Lung (tissue), 12 donors: ENCODE results near the gene UBE2Q1. TPM values are rescaled to one million over a fixed set of nuclear protein-coding genes. Genes with fewer than 3 reads are reported as not detected.

Source experiments
- ATAC-seq: fragments of 200-7000 bp; cut with Tn5 transposase; one replicate; pipeline ENCODE4 v1.9.1; 2020; ENCODE audit warnings: moderate number of reproducible peaks; ENCODE audit not compliant: insufficient read depth, low FRiP score
- DNase-seq, 3 donors: peaks; one replicate each; pipeline ENCODE4 v3.0.0-alpha.2; 2013 to 2017
- H3K27ac ChIP-seq, 2 donors: one replicate each; pipeline ENCODE4 v1.5.1; 2013; ENCODE audit warnings: mild to moderate bottlenecking in 2 of 2, moderate library complexity in 2 of 2, control low read depth in 1 of 2, inconsistent platforms in 1 of 2, low read depth in 1 of 2, low read length in 1 of 2
- H3K27me3 ChIP-seq, 3 donors: one replicate each; pipeline ENCODE4 v1.5.1; 2013; ENCODE audit warnings: low read length in 2 of 3; ENCODE audit not compliant: control insufficient read depth in 3 of 3, insufficient read depth in 3 of 3
- H3K36me3 ChIP-seq, 4 donors: one replicate each; pipeline ENCODE4 v1.5.1; 2013; ENCODE audit warnings: low read length in 4 of 4, mild to moderate bottlenecking in 1 of 4, moderate library complexity in 1 of 4; ENCODE audit not compliant: control insufficient read depth in 4 of 4, insufficient read depth in 4 of 4
- H3K4me1 ChIP-seq, 5 donors: one replicate each; pipeline ENCODE4 v1.5.1; 2013; ENCODE audit warnings: low read length in 5 of 5, mild to moderate bottlenecking in 2 of 5, moderate library complexity in 1 of 5; ENCODE audit not compliant: control insufficient read depth in 5 of 5, insufficient read depth in 5 of 5
- H3K4me3 ChIP-seq: one replicate; pipeline ENCODE4 v1.5.1; 2013; ENCODE audit warnings: mild to moderate bottlenecking, control low read depth, moderate library complexity
- H3K9ac ChIP-seq, 2 donors: one replicate each; pipeline ENCODE4 v1.5.1; 2013; ENCODE audit warnings: low read length in 2 of 2, control low read depth in 1 of 2; ENCODE audit not compliant: insufficient read depth in 1 of 2
- H3K9me3 ChIP-seq, 4 donors: one replicate each; pipeline ENCODE4 v1.5.1; 2013; ENCODE audit warnings: low read length in 3 of 4, mild to moderate bottlenecking in 1 of 4, moderate library complexity in 1 of 4; ENCODE audit not compliant: control insufficient read depth in 4 of 4, insufficient read depth in 3 of 4
- CTCF ChIP-seq: IDR thresholded peaks from 2 replicates; pipeline ENCODE4 v1.5.1; 2012; ENCODE audit warnings: mild to moderate bottlenecking; ENCODE audit errors: control extremely low read depth, extremely low read depth
- WGBS, 2 donors: extraction: QIAGEN DNeasy Blood & Tissue Kit; methylation state at CpG; one replicate each; pipeline ENCODE4 v1.1.7; 2013; 5-methylcytosine and 5-hydroxymethylcytosine counted together
- polyA plus RNA-seq, 2 donors: library from polyadenylated mRNA; stranded (reverse); fragments of 200-250 nt; gene quantifications; one replicate each; pipeline ENCODE4 v1.2.1, GENCODE V29; 2013
- total RNA-seq, 2 donors: library from RNA; depleted of rRNA in 1 of 2; stranded (reverse); fragments of >200 nt in 1 of 2; gene quantifications; one replicate each; pipeline ENCODE4 v1.2.1, GENCODE V29; 2014 to 2021
- donor health status: control.
- donor health status: control.
- donor health status: Bipolar disorder and iron deficiency.
- donor health status: healthy.
- donor health status: DM: yes; HTN: yes; CAD: no.

Gene UBE2Q1
- total and polyA plus RNA-seq, 4 donors = 34.3 to 87.3 (median 43.3) TPM

DNA sequence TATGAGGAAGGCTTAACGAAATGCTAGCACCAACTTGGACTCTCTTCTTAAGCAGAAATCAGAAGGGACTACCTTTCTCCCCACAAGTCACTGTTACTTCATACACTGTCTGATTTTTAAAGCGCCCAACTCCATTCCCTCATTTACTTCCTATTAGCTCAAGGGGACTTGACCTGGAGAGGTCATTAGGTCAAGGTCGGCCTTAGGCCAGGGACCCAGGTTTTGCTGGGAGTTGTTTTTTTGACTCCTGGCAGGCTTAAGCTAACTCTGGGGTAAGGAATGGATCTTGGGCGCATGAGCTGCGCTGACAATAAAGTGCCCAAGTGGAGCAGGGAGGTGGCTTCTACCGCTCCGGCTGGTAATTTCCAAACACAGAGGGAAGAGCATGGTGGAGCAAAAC lies 32.7 kb upstream of the UBE2Q1 start:
- Histone ChIP-seq H3K9me3 (no peaks in the 10 kb centered on the region), H3K27me3 (no peaks in the 10 kb centered on the region), H3K4me3 (no peak overlapping the region), H3K9ac (no peak overlapping the region), H3K36me3 (peaks cover 58 to 82% (median 65%) of the 10 kb centered on the region in 4 donors), H3K27ac (no peak overlapping the region), H3K4me1 (no peaks in the 10 kb centered on the region)
- no peak for DNase-seq
- no peak for TF ChIP-seq CTCF
- 93 to 95% methylated on average over 7 of the region's 7 CpGs for WGBS, 2 donors
- no peak for ATAC-seq

GRCh38 chr1:154590756-154591155 lies 32.3 kb upstream of the UBE2Q1 start:
- no peak for ATAC-seq
- no peak overlapping the region for H3K9ac ChIP-seq
- H3K9me3 ChIP-seq = no peaks in the 10 kb centered on the region
- no peaks in the 10 kb centered on the region for H3K4me1 ChIP-seq
- H3K27ac ChIP-seq = no peak overlapping the region
- H3K4me3 ChIP-seq = no peak overlapping the region
- TF ChIP-seq CTCF = no peak
- H3K27me3 ChIP-seq = no peaks in the 10 kb centered on the region
- peaks cover 60 to 82% (median 68%) of the 10 kb centered on the region in 4 donors for H3K36me3 ChIP-seq
- no peak for DNase-seq
- 73 to 81% methylated on average over 5 of the region's 5 CpGs for WGBS, 2 donors

DNA sequence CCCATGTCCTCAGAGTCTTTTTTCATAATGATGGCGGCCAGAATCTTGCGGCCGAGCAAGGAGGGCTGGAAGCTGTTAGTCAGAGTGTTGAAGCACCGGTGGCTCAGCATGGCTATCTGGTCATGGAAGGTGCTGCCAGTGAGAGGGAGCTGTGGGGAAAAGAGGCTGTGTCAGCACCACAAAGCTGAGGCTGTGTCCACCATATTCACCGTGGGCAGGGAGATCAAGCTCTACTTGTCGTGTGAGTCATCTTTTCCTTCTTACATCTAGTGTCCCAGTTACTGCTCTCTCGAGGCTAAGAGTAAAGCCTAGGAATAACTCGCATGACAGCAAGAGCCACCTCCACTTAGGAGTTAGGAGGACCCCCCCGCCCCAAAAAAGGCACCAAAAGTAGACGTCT lies 31.3 kb upstream of the UBE2Q1 start:
- peaks cover 64 to 80% (median 74%) of the 10 kb centered on the region in 4 donors for H3K36me3 ChIP-seq
- no peaks in the 10 kb centered on the region for H3K27me3 ChIP-seq
- no peak for ATAC-seq
- H3K9ac ChIP-seq = no peak overlapping the region
- no peak for TF ChIP-seq CTCF
- no peak overlapping the region for H3K27ac ChIP-seq
- 77 to 85% methylated on average over 10 of the region's 10 CpGs for WGBS, 2 donors
- H3K4me3 ChIP-seq = no peak overlapping the region
- no peak for DNase-seq
- H3K4me1 ChIP-seq = no peaks in the 10 kb centered on the region
- no peaks in the 10 kb centered on the region for H3K9me3 ChIP-seq

- DNase-seq (no peak), ATAC-seq (no peak)
- no peaks in the 10 kb centered on the region for H3K9me3 ChIP-seq
- no peaks in the 10 kb centered on the region for H3K27me3 ChIP-seq
- peaks cover 0 to 9% (median 0%) of the 10 kb centered on the region in 5 donors for H3K4me1 ChIP-seq
- no peak overlapping the region for H3K4me3 ChIP-seq
- peaks cover 68 to 81% (median 79%) of the 10 kb centered on the region in 4 donors for H3K36me3 ChIP-seq
- 95 to 97% methylated on average over 6 of the region's 6 CpGs for WGBS, 2 donors
- no peak overlapping the region for H3K9ac ChIP-seq
- TF ChIP-seq CTCF = no peak
- H3K27ac ChIP-seq = no peak overlapping the region
These were observed 28.2 kb upstream of the UBE2Q1 start for GRCh38 chr1:154586641-154587040.
